ENCODE measurements around the gene CETN2. TPM values are rescaled to one million over a fixed set of nuclear protein-coding genes. Genes with fewer than 3 reads are reported as not detected.
A peak's percentile ranks its signal among the peaks of the same experiment; 100 is the strongest.

Gene CETN2
- total RNA-seq, 1 donor from 2014 or later = 53.7 TPM

DNA sequence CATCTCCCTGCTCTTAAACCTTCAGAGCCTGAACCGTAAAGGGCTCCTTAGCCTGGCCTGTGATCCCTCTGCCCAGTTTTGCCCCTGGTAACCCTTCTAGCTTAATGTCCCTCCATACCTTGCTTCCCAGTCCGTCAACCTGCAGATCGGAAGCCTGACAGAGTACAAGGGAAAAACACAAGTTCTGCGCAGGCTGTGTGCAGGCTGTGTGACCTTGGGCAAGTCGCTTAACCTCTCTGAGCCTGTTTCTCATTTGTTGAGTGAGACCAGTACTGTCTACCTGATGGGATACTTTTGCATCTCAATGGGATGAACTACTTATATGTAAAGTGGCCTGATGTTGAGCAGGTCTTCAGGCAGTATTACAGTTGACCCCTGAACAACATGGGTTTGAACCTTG is 2.0 kb upstream of the CETN2 start:
- DNase-seq (ENCODE audit: low read depth) = no peak
- H3K4me3 ChIP-seq (ENCODE audit: low read depth, low read length) = no peak overlapping the region
- TF ChIP-seq, protein P1, sequence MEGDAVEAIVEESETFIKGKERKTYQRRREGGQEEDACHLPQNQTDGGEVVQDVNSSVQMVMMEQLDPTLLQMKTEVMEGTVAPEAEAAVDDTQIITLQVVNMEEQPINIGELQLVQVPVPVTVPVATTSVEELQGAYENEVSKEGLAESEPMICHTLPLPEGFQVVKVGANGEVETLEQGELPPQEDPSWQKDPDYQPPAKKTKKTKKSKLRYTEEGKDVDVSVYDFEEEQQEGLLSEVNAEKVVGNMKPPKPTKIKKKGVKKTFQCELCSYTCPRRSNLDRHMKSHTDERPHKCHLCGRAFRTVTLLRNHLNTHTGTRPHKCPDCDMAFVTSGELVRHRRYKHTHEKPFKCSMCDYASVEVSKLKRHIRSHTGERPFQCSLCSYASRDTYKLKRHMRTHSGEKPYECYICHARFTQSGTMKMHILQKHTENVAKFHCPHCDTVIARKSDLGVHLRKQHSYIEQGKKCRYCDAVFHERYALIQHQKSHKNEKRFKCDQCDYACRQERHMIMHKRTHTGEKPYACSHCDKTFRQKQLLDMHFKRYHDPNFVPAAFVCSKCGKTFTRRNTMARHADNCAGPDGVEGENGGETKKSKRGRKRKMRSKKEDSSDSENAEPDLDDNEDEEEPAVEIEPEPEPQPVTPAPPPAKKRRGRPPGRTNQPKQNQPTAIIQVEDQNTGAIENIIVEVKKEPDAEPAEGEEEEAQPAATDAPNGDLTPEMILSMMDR (conservative IDR thresholded peaks at IDR 0.05; ENCODE audit: low read depth, low read length) = no peak

DNA sequence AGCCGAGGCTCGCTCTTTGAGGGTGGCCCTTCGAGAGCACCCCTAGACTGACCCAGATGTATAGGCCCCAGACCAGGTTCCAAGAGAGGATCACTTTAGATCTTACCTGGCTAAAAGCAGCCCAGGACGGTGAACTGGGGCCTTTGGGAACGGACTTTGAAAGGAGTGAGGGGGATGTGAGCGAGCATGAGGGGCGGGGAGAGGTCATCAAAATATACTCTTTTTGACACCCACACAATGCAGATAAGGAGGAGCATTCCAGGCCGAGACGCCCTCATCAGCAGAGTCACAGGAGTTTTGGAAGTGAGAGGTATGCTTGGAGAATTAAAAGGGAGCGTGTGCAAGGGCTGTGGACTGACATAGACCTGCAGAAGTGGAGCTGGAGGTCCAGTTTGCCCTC is 834 bp upstream of the CETN2 start:
- TF ChIP-seq, protein P1 (conservative IDR thresholded peaks at IDR 0.05; ENCODE audit: low read depth, low read length) = no peak
- H3K4me3 ChIP-seq (ENCODE audit: low read depth, low read length) = peak overlapping the region; percentile 81
- DNase-seq (ENCODE audit: low read depth) = no peak

DNA sequence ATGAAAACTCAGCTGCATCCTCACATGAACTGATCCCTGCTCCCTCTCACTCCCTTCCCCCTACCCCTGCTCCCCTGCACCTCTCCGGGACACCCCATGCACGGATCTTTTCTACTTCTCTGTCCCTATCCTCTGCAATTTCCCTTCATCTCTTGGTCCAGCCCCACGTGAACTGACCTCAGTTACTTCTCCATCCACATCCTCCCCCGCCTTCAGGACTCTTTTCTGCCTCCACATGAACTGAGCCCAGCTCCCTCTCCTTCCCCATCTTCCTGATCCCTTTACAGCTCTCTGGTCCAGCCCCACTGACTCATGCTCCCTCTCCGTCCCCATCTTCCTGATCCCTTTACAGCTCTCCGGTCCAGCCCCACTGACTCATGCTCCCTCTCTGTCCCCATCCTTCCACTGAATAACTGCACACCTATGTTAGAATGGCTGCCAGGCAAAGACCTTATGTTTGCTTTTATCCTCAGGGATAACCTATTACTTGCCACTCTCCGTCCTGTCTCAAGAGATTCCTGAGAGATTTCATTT is 5.6 kb downstream of the CETN2 start:
- no peak overlapping the region for H3K4me3 ChIP-seq (ENCODE audit: low read depth, low read length)
- TF ChIP-seq, protein P1 (conservative IDR thresholded peaks at IDR 0.05; ENCODE audit: low read depth, low read length) = no peak
- DNase-seq (ENCODE audit: low read depth) = no peak

DNA sequence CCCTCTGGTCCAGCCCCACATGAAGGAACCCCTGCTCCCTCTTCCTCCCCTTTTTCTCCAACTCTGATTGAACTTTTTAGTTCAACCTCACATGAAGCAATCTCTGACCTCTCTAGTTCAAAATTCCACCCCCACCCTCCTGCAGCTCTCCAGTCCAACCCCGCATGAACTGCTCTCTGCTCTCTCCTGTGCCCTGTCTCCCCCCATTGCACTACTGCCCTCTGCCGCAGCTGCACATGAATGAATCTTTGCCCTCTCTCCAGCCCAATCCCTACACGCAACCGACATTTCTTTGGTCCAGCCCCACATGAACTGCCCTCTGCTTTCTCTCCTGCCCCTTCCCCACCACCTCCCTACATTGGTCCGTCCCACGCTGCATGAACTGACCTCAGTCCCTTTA is 6.9 kb downstream of the CETN2 start:
- no peak for DNase-seq (ENCODE audit: low read depth)
- H3K4me3 ChIP-seq (ENCODE audit: low read depth, low read length) = no peak overlapping the region
- TF ChIP-seq, protein P1 (conservative IDR thresholded peaks at IDR 0.05; ENCODE audit: low read depth, low read length) = no peak

- no peak for DNase-seq (ENCODE audit: low read depth)
- TF ChIP-seq, protein P1 (conservative IDR thresholded peaks at IDR 0.05; ENCODE audit: low read depth, low read length) = no peak
Observed at GRCh38 chrX:152822383-152823086, 8.0 kb downstream of the CETN2 start.

DNA sequence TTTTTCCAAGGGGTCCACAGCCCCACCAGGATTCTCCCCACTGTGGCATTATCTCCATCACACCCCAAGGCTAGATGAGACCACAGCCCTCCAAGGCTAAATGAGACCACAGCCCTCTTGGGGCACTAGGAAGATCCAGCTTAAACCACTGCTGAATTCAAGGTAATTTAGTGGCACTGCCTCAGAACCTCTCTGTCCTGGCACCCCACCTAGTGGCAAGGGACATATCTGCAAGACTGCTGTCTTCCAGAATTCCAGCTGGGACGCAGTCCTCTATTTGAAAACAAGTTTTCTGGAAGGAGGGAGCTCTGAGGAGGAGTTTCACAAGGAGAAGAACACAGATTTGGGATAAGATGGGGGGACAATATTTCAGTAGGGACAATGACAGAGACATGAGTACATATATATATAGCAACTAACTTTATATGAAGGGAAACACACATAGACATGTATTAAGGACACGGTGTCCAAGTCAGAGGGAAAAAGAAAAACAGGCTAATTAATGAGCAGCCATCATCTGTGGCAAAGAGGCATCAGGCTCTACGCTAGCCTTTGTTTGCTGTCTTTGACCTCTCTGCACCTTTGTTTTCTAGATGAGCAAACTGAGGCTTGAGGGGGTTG is 9.3 kb downstream of the CETN2 start:
- H3K4me3 ChIP-seq (ENCODE audit: low read depth, low read length) = no peak overlapping the region
- DNase-seq (ENCODE audit: low read depth) = no peak
- TF ChIP-seq, protein P1 (conservative IDR thresholded peaks at IDR 0.05; ENCODE audit: low read depth, low read length) = peak; percentile 73

More at GRCh38 chrX:152822383-152823086, 8.0 kb downstream of the CETN2 start:
- H3K4me3 ChIP-seq (ENCODE audit: low read depth, low read length) = no peak overlapping the region
